ENCODE data around the gene PLAC1. TPM values are rescaled to one million over a fixed set of nuclear protein-coding genes. Genes with fewer than 3 reads are reported as not detected.

Gene PLAC1
- polyA plus RNA-seq, 1 donor from 2014 or later, result not detected

- no peak overlapping the region for H3K9ac ChIP-seq (ENCODE audit: low read length)
- no peak overlapping the region for H3K4me3 ChIP-seq (ENCODE audit: low read length)
- no peak overlapping the region for H3K4me2 ChIP-seq (ENCODE audit: low read length)
- H3K27ac ChIP-seq (ENCODE audit: low read length), result no peak overlapping the region
- no peak for TF ChIP-seq RAD21 (conservative IDR thresholded peaks at IDR 0.05)
- no peak for TF ChIP-seq EZH2 (IDR thresholded peaks at IDR 0.05; ENCODE audit: borderline replicate concordance, insufficient read depth, low read length, poor library complexity, severe bottlenecking)
- no peak for TF ChIP-seq REST (IDR thresholded peaks at IDR 0.05; ENCODE audit: borderline replicate concordance)
- no peak for TF ChIP-seq CTCF (IDR thresholded peaks at IDR 0.05; ENCODE audit: poor library complexity, severe bottlenecking)
- TF ChIP-seq SMC3 (conservative IDR thresholded peaks at IDR 0.05; ENCODE audit: poor library complexity), result no peak
- no peak for TF ChIP-seq MXI1 (conservative IDR thresholded peaks at IDR 0.05; ENCODE audit: poor library complexity, severe bottlenecking)
- no peak for TF ChIP-seq TAF1 (IDR thresholded peaks at IDR 0.05; ENCODE audit: low read depth)
- TF ChIP-seq EP300 (conservative IDR thresholded peaks at IDR 0.05; ENCODE audit: poor library complexity, severe bottlenecking), result no peak
- TF ChIP-seq POLR2AphosphoS5 (IDR thresholded peaks at IDR 0.05), result no peak
- no peaks in the 10 kb centered on the region for H3K9me3 ChIP-seq (ENCODE audit: low read length)
- no peak overlapping the region for H2AFZ ChIP-seq (ENCODE audit: low read depth, low read length)
- H3K27me3 ChIP-seq (ENCODE audit: insufficient read depth, low read depth, low read length), result no peaks in the 10 kb centered on the region
- H3K79me2 ChIP-seq (replicated peaks; ENCODE audit: insufficient read depth, low read length), result no peaks in the 10 kb centered on the region
- H3K9me2 ChIP-seq (ENCODE audit: insufficient read depth, low read length), result no peaks in the 10 kb centered on the region
- H3K36me3 ChIP-seq (ENCODE audit: insufficient read depth, low read length), result no peaks in the 10 kb centered on the region
- no peaks in the 10 kb centered on the region for H4K20me1 ChIP-seq (ENCODE audit: insufficient read depth)
- no peaks in the 10 kb centered on the region for H3F3A ChIP-seq (ENCODE audit: insufficient read depth, low read length, poor library complexity, severe bottlenecking)
Measured at GRCh38 chrX:134619838-134620237, 38.4 kb downstream of the PLAC1 start.

GRCh38 chrX:134613396-134613795 lies 44.9 kb downstream of the PLAC1 start:
- Histone ChIP-seq H3K9me3 (ENCODE audit: low read length) (no peaks in the 10 kb centered on the region), H3K9me2 (ENCODE audit: insufficient read depth, low read length) (no peaks in the 10 kb centered on the region), H3K9ac (ENCODE audit: low read length) (no peak overlapping the region), H4K20me1 (ENCODE audit: insufficient read depth) (no peaks in the 10 kb centered on the region), H3K4me2 (ENCODE audit: low read length) (no peak overlapping the region), H3K36me3 (ENCODE audit: insufficient read depth, low read length) (no peaks in the 10 kb centered on the region), H3K27ac (ENCODE audit: low read length) (no peak overlapping the region), H3F3A (ENCODE audit: insufficient read depth, low read length, poor library complexity, severe bottlenecking) (no peaks in the 10 kb centered on the region), H3K27me3 (ENCODE audit: insufficient read depth, low read depth, low read length) (no peaks in the 10 kb centered on the region), H2AFZ (ENCODE audit: low read depth, low read length) (no peak overlapping the region), H3K79me2 (replicated peaks; ENCODE audit: insufficient read depth, low read length) (no peaks in the 10 kb centered on the region), H3K4me3 (ENCODE audit: low read length) (no peak overlapping the region)
- no peak for TF ChIP-seq SMC3 (conservative IDR thresholded peaks at IDR 0.05; ENCODE audit: poor library complexity)

- H3K79me2 ChIP-seq (replicated peaks; ENCODE audit: insufficient read depth, low read length), result no peaks in the 10 kb centered on the region
- no peaks in the 10 kb centered on the region for H3K9me3 ChIP-seq (ENCODE audit: low read length)
Measured at GRCh38 chrX:134608153-134608552, 50.1 kb downstream of the PLAC1 start.

More at GRCh38 chrX:134608153-134608552, 50.1 kb downstream of the PLAC1 start:
- Histone ChIP-seq H3K36me3 (ENCODE audit: insufficient read depth, low read length) (no peaks in the 10 kb centered on the region), H4K20me1 (ENCODE audit: insufficient read depth) (no peaks in the 10 kb centered on the region), H3K9ac (ENCODE audit: low read length) (no peak overlapping the region), H2AFZ (ENCODE audit: low read depth, low read length) (no peak overlapping the region), H3K27ac (ENCODE audit: low read length) (no peak overlapping the region), H3F3A (ENCODE audit: insufficient read depth, low read length, poor library complexity, severe bottlenecking) (no peaks in the 10 kb centered on the region), H3K27me3 (ENCODE audit: insufficient read depth, low read depth, low read length) (no peaks in the 10 kb centered on the region), H3K9me2 (ENCODE audit: insufficient read depth, low read length) (no peaks in the 10 kb centered on the region), H3K4me2 (ENCODE audit: low read length) (no peak overlapping the region), H3K4me3 (ENCODE audit: low read length) (no peak overlapping the region)
- TF ChIP-seq POLR2AphosphoS5 (IDR thresholded peaks at IDR 0.05), result no peak
